ENCODE results near the gene SRSF8.

DNA sequence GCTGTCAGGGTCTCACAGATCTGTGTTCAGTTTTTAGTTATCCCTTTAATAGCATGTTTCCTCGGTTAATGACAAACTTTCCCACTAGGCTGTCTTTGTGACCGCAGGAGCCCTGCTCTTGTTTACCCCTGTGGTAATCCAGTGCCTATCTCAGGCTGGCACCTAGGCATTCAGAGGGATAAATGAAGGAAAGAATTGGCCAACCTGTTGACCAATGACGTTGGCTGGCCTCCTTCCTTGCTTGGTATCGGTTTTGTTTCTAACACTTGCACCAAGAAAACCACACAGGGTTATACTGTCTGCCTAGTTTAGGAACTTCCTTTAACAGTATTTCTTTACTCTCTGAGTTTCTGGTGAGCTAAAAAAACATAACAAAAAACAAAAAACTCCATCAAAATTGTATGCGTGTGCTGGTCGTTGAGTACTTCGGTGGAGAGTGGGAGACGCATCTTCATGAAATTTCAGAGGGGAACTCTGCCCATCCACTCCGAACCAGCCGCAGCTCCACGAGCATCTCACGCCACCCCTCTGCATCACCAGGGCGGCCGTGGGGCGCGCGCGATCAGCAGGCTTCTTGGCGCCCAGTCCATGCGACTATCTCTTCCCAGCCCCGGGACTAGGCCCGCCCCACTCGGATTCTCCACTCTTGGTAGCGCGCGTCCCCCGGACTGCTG lies 22.4 kb downstream of the SRSF8 start:
- TF ChIP-seq, protein P1, sequence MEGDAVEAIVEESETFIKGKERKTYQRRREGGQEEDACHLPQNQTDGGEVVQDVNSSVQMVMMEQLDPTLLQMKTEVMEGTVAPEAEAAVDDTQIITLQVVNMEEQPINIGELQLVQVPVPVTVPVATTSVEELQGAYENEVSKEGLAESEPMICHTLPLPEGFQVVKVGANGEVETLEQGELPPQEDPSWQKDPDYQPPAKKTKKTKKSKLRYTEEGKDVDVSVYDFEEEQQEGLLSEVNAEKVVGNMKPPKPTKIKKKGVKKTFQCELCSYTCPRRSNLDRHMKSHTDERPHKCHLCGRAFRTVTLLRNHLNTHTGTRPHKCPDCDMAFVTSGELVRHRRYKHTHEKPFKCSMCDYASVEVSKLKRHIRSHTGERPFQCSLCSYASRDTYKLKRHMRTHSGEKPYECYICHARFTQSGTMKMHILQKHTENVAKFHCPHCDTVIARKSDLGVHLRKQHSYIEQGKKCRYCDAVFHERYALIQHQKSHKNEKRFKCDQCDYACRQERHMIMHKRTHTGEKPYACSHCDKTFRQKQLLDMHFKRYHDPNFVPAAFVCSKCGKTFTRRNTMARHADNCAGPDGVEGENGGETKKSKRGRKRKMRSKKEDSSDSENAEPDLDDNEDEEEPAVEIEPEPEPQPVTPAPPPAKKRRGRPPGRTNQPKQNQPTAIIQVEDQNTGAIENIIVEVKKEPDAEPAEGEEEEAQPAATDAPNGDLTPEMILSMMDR (IDR thresholded peaks at IDR 0.05; ENCODE audit: extremely low read depth in 1 of 2, insufficient read depth in 1 of 2, low read depth in 1 of 2, low read length in 2 of 2), result no peak
- TF ChIP-seq POLR2A (IDR thresholded peaks at IDR 0.05; ENCODE audit: low read depth, low read length) (no peak), JUN (IDR thresholded peaks at IDR 0.05; ENCODE audit: borderline replicate concordance, insufficient read depth, insufficient read length, low read depth) (no peak), FOS (IDR thresholded peaks at IDR 0.05; ENCODE audit: borderline replicate concordance, insufficient read depth, low read length) (no peak), POLR2AphosphoS5 (IDR thresholded peaks at IDR 0.05; ENCODE audit: insufficient read depth, low read depth, low read length) (no peak), EZH2 (IDR thresholded peaks at IDR 0.05; ENCODE audit: borderline replicate concordance, low read depth, low read length, severe bottlenecking) (no peak), MYC (IDR thresholded peaks at IDR 0.05; ENCODE audit: low read depth, low read length) (no peak)
